H1 (cell line): ENCODE measurements around the gene ACER3. TPM values are rescaled to one million over a fixed set of nuclear protein-coding genes. Genes with fewer than 3 reads are reported as not detected.

Source experiments
- CTCF ChIA-PET: fragments of 300-600 bp; sonication (Branson Sonifier 250); formaldehyde crosslinking; loops from one replicate; lab custom pipeline; 2021; ENCODE audit not compliant: partially characterized antibody; lab: Charles Lee
- POLR2A ChIA-PET: fragments of 300-600 bp; sonication (Branson Sonifier 250); formaldehyde crosslinking; loops from one replicate; lab custom pipeline; 2021; ENCODE audit warnings: inconsistent platforms; ENCODE audit not compliant: partially characterized antibody; lab: Charles Lee
- DNase-seq, 2 experiments: peaks; one replicate each; pipeline versions ENCODE4 v3.0.0 to v3.0.0-alpha.2; 2010 to 2022; ENCODE audit warnings: low spot score in 2 of 2, low read depth in 1 of 2, mixed read lengths in 1 of 2
- FAIRE-seq: peaks from 2 replicates; lab custom pipeline; 2011; peaks lifted over from hg19 to GRCh38; lab: Jason Lieb, UNC
- H2AFZ ChIP-seq: 2 replicates; pipeline ENCODE4 v1.8.1; 2012; ENCODE audit warnings: low read length, inconsistent platforms
- H2AK5ac ChIP-seq: 2 replicates; pipeline ENCODE4 v1.6.1; 2013; ENCODE audit warnings: low read depth, low read length
- H2BK120ac ChIP-seq: replicated peaks from 2 replicates; pipeline ENCODE3; 2013; ENCODE audit warnings: low read depth, low read length, inconsistent platforms
- H2BK12ac ChIP-seq: 2 replicates; pipeline ENCODE4 v1.6.1; 2013; ENCODE audit warnings: low read depth, low read length
- H2BK15ac ChIP-seq: 2 replicates; pipeline ENCODE4 v1.6.1; 2013; ENCODE audit warnings: low read length
- H2BK20ac ChIP-seq: 2 replicates; pipeline ENCODE4 v1.6.1; 2013; ENCODE audit warnings: low read length
- H2BK5ac ChIP-seq: 2 replicates; pipeline ENCODE4 v1.6.1; 2013; ENCODE audit warnings: low read depth, low read length
- H3K14ac ChIP-seq: 2 replicates; pipeline ENCODE4 v1.6.1; 2013; ENCODE audit warnings: inconsistent platforms; ENCODE audit not compliant: insufficient read length
- H3K18ac ChIP-seq: 2 replicates; pipeline ENCODE4 v1.6.1; 2013; ENCODE audit warnings: low read length; ENCODE audit errors: extremely low read depth
- H3K23ac ChIP-seq: 2 replicates; pipeline ENCODE4 v1.6.1; 2013; ENCODE audit warnings: inconsistent platforms; ENCODE audit not compliant: insufficient read length
- H3K23me2 ChIP-seq: 2 replicates; pipeline ENCODE4 v1.6.1; 2013; ENCODE audit warnings: low read depth, low read length
- H3K27ac ChIP-seq: 2 replicates; pipeline ENCODE4 v1.6.1; 2011; ENCODE audit warnings: low read depth, low read length, inconsistent platforms
- H3K27me3 ChIP-seq, 4 experiments: replicated peaks in 1 of 4; 1 replicate in 1 of 4; 2 replicates in 3 of 4; pipeline versions ENCODE4 v1.6.1 to v1.8.1; 2011 to 2013; ENCODE audit warnings: low read length in 3 of 4, mild to moderate bottlenecking in 3 of 4, inconsistent platforms in 2 of 4, mixed read lengths in 2 of 4, moderate library complexity in 1 of 4; ENCODE audit not compliant: control insufficient read depth in 3 of 4, insufficient read depth in 3 of 4; ENCODE audit errors: extremely low read depth in 1 of 4
- H3K36me3 ChIP-seq, 4 experiments: 2 replicates each; pipeline versions ENCODE4 v1.6.1 to v1.8.1; 2011 to 2013; ENCODE audit warnings: mild to moderate bottlenecking in 4 of 4, low read length in 3 of 4, moderate library complexity in 2 of 4, control low read depth in 1 of 4, inconsistent platforms in 1 of 4; ENCODE audit not compliant: insufficient read depth in 4 of 4, control insufficient read depth in 2 of 4
- H3K4ac ChIP-seq: replicated peaks from 2 replicates; pipeline ENCODE3; 2013; ENCODE audit warnings: low read length, low read depth, mixed read lengths, inconsistent platforms; ENCODE audit not compliant: insufficient read length
- H3K4me1 ChIP-seq, 4 experiments: replicated peaks in 1 of 4; 1 replicate in 1 of 4; 2 replicates in 3 of 4; pipeline versions ENCODE4 v1.6.1 to v1.8.1; 2011 to 2013; ENCODE audit warnings: low read length in 3 of 4, inconsistent platforms in 2 of 4, mixed read lengths in 1 of 4; ENCODE audit not compliant: insufficient read depth in 4 of 4, control insufficient read depth in 3 of 4
- H3K4me2 ChIP-seq, 2 experiments: 2 replicates each; pipeline versions ENCODE4 v1.6.1 to v1.8.1; 2011 to 2013; ENCODE audit warnings: low read depth in 2 of 2, low read length in 2 of 2, control low read depth in 1 of 2, inconsistent platforms in 1 of 2, mild to moderate bottlenecking in 1 of 2; ENCODE audit not compliant: insufficient read depth in 1 of 2
- H3K4me3 ChIP-seq, 4 experiments: fragments of 200-600, 300-600 bp in 1 of 4; sonication (generic), shearing (Covaris generic), sonication (Bioruptor Twin) in 1 of 4; 2 replicates each; pipeline versions ENCODE4 v1.5.1 to v1.8.1; 2011 to 2016; ENCODE audit warnings: low read length in 4 of 4, low read depth in 3 of 4, control low read depth in 2 of 4, inconsistent platforms in 2 of 4, mild to moderate bottlenecking in 2 of 4, mixed read lengths in 1 of 4, moderate library complexity in 1 of 4; ENCODE audit not compliant: insufficient read depth in 2 of 4; ENCODE audit errors: extremely low read depth in 1 of 4
- H3K56ac ChIP-seq: replicated peaks from 2 replicates; pipeline ENCODE3; 2013; ENCODE audit warnings: low read depth, mild to moderate bottlenecking, mixed read lengths, low read length, inconsistent platforms; ENCODE audit not compliant: insufficient read length
- H3K79me1 ChIP-seq: 2 replicates; pipeline ENCODE4 v1.6.1; 2013; ENCODE audit warnings: low read depth, low read length, control low read depth
- H3K79me2 ChIP-seq, 2 experiments: 2 replicates each; pipeline versions ENCODE4 v1.6.1 to v1.8.1; 2012 to 2013; ENCODE audit warnings: low read length in 2 of 2, mild to moderate bottlenecking in 2 of 2, inconsistent platforms in 1 of 2; ENCODE audit not compliant: insufficient read depth in 2 of 2, control insufficient read depth in 1 of 2
- H3K9ac ChIP-seq, 4 experiments: replicated peaks in 1 of 4; 1 replicate in 1 of 4; 2 replicates in 3 of 4; pipeline versions ENCODE4 v1.6.1 to v1.8.1; 2011 to 2013; ENCODE audit warnings: low read depth in 3 of 4, low read length in 3 of 4, control low read depth in 2 of 4, mild to moderate bottlenecking in 2 of 4, moderate library complexity in 2 of 4, inconsistent platforms in 1 of 4; ENCODE audit errors: extremely low read depth in 1 of 4
- H3K9me3 ChIP-seq, 2 experiments: 2 replicates each; pipeline versions ENCODE4 v1.6.1 to v1.8.1; 2012 to 2013; ENCODE audit warnings: mild to moderate bottlenecking in 2 of 2, moderate library complexity in 2 of 2, control low read depth in 1 of 2, inconsistent platforms in 1 of 2, low read depth in 1 of 2, low read length in 1 of 2, mixed read lengths in 1 of 2; ENCODE audit not compliant: insufficient read depth in 2 of 2
- H4K20me1 ChIP-seq, 2 experiments: replicated peaks in 1 of 2; 2 replicates each; pipeline versions ENCODE3 to v1.8.1; 2011 to 2013; ENCODE audit warnings: inconsistent platforms in 2 of 2, low read length in 2 of 2, mild to moderate bottlenecking in 1 of 2; ENCODE audit not compliant: insufficient read depth in 2 of 2, control insufficient read depth in 1 of 2
- H4K5ac ChIP-seq: 2 replicates; pipeline ENCODE4 v1.6.1; 2013; ENCODE audit warnings: low read length, low read depth, mixed read lengths, inconsistent platforms; ENCODE audit not compliant: insufficient read length
- H4K8ac ChIP-seq: 2 replicates; pipeline ENCODE4 v1.8.0; 2013; ENCODE audit warnings: mild to moderate bottlenecking, moderate library complexity, low read length, inconsistent platforms; ENCODE audit not compliant: insufficient read depth; ENCODE audit errors: extremely low read depth
- H4K91ac ChIP-seq: replicated peaks from 2 replicates; pipeline ENCODE3; 2013; ENCODE audit warnings: low read length, mixed read lengths, inconsistent platforms; ENCODE audit not compliant: insufficient read length
- CBX8 ChIP-seq: fragments of 300-800, 300-1000 bp; sonication (generic); IDR thresholded peaks from 2 replicates; pipeline ENCODE4 v1.7.1; 2016; ENCODE audit warnings: low read depth, low read length, borderline replicate concordance
- EZH2 ChIP-seq: fragments of 200-600 bp; sonication (generic); IDR thresholded peaks from 2 replicates; pipeline ENCODE4 v1.7.1; 2012; ENCODE audit warnings: low read depth, mild to moderate bottlenecking, moderate library complexity, low read length, inconsistent platforms; ENCODE audit not compliant: severe bottlenecking
- JUND ChIP-seq: IDR thresholded peaks from 2 replicates; pipeline ENCODE4 v1.6.1; 2011; ENCODE audit warnings: mild to moderate bottlenecking, improper control_type of control experiment, low read length
- RNF2 ChIP-seq: fragments of 200-900, 300-1000 bp; sonication (generic); IDR thresholded peaks from 2 replicates; pipeline ENCODE4 v1.7.1; 2016; ENCODE audit warnings: borderline replicate concordance, low read depth, mild to moderate bottlenecking, antibody characterized with exemption, low read length; ENCODE audit not compliant: poor library complexity, severe bottlenecking; ENCODE audit errors: missing control alignments
- SIN3A ChIP-seq, 2 experiments: IDR thresholded peaks in 1 of 2; conservative IDR thresholded peaks in 1 of 2; 2 replicates each; pipeline ENCODE4 v1.6.1; 2011 to 2012; ENCODE audit warnings: low read length in 2 of 2, improper control_type of control experiment in 1 of 2, low read depth in 1 of 2, mild to moderate bottlenecking in 1 of 2
- SP1 ChIP-seq: IDR thresholded peaks from 2 replicates; pipeline ENCODE4 v1.6.1; 2011; ENCODE audit warnings: low read depth, low read length
- SUZ12 ChIP-seq: fragments of 200-600 bp; sonication (generic); IDR thresholded peaks from 2 replicates; pipeline ENCODE4 v1.6.1; 2012; ENCODE audit warnings: mild to moderate bottlenecking, inconsistent platforms, low read length, moderate library complexity, mixed read lengths
- TCF12 ChIP-seq: IDR thresholded peaks from 2 replicates; pipeline ENCODE4 v1.6.1; 2011; ENCODE audit warnings: low read depth, mild to moderate bottlenecking, low read length
- TEAD4 ChIP-seq: IDR thresholded peaks from 2 replicates; pipeline ENCODE4 v1.6.1; 2012; ENCODE audit warnings: low read depth, low read length, inconsistent platforms, mixed read lengths
- polyA plus RNA-seq, 7 experiments: library from polyadenylated mRNA; depleted of rRNA in 3 of 7; stranded (reverse) in 5 of 7; unstranded in 2 of 7; fragments of >200 nt in 5 of 7; fragments of 200-250 nt in 2 of 7; gene quantifications; 1 replicate in 5 of 7; 2 replicates in 1 of 7; 4 replicates in 1 of 7; pipeline versions ENCODE4 v1.2.1 to v1.2.3, GENCODE V29; 2011 to 2013; ENCODE audit warnings: missing spikeins in 2 of 7, mixed read lengths in 2 of 7
- total RNA-seq: library from RNA; stranded (reverse); fragmentation: NEBNext Ultra II Directional; extraction: Animal tissue kit (Norgen Biotek cat#: 25700); gene quantifications from 2 replicates; pipeline ENCODE4 v1.2.1, GENCODE V29; 2021
- TF ChIP-seq, protein P1 (sequence below), 3 experiments: IDR thresholded peaks; 1 replicate in 2 of 3; 2 replicates in 1 of 3; pipeline versions ENCODE4 v1.5.1 to v1.6.1; 2011; ENCODE audit warnings: low read length in 3 of 3, mild to moderate bottlenecking in 3 of 3, inconsistent platforms in 2 of 3, low read depth in 1 of 3, moderate library complexity in 1 of 3; ENCODE audit not compliant: insufficient read depth in 1 of 3; ENCODE audit errors: control extremely low read depth in 1 of 3

The ACER3 gene
- total and polyA plus RNA-seq, 2 of the 8 experiments (the other 6 are each of a cell fraction or from before 2014, with no cell fraction given): 5.7 to 16.2 TPM

DNA sequence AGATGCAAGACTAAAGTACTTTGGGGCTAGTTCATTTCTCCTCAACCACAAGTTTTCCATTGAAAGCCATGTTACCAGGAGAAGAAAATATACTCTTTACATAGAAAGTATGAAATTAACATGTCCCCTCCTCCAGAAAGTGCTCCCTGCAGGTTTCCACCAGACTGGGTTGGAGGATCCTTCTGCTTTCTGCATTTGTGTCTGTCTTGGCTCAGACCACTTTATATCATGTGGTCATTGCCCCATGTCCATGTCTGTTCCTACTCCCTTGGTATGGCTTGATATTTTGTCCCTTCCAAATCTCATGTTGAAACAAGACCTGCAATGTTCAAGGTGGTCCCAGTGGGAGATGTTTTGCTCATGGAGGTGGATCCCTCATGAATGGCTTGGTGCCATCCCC is 28.4 kb upstream of the ACER3 start:
- Histone ChIP-seq H2BK120ac (no peak overlapping the region), H3K23me2 (no peaks in the 10 kb centered on the region), H2BK12ac (no peak overlapping the region), H3K23ac (no peak overlapping the region), H3K4me2 (no peak overlapping the region), H2AFZ (no peak overlapping the region), H3K9ac (no peak overlapping the region), H3K4me1 (no peaks in the 10 kb centered on the region), H2BK20ac (no peak overlapping the region), H2BK15ac (no peak overlapping the region), H3K4ac (no peak overlapping the region), H4K8ac (no peak overlapping the region), H3K9me3 (no peaks in the 10 kb centered on the region), H3K79me1 (no peaks in the 10 kb centered on the region), H3K4me3 (no peak overlapping the region), H4K91ac (no peak overlapping the region), H3K18ac (no peak overlapping the region), H2BK5ac (no peak overlapping the region), H3K79me2 (no peaks in the 10 kb centered on the region), H3K27ac (no peak overlapping the region), H4K20me1 (no peaks in the 10 kb centered on the region), H3K36me3 (no peaks in the 10 kb centered on the region), H4K5ac (no peak overlapping the region), H3K14ac (no peak overlapping the region), H2AK5ac (no peak overlapping the region), H3K27me3 (no peaks in the 10 kb centered on the region), H3K56ac (no peak overlapping the region)
- TF ChIP-seq SP1: no peak
- TF ChIP-seq RNF2: no peak
- TF ChIP-seq SUZ12: no peak
- TF ChIP-seq JUND: no peak
- TF ChIP-seq, protein P1, sequence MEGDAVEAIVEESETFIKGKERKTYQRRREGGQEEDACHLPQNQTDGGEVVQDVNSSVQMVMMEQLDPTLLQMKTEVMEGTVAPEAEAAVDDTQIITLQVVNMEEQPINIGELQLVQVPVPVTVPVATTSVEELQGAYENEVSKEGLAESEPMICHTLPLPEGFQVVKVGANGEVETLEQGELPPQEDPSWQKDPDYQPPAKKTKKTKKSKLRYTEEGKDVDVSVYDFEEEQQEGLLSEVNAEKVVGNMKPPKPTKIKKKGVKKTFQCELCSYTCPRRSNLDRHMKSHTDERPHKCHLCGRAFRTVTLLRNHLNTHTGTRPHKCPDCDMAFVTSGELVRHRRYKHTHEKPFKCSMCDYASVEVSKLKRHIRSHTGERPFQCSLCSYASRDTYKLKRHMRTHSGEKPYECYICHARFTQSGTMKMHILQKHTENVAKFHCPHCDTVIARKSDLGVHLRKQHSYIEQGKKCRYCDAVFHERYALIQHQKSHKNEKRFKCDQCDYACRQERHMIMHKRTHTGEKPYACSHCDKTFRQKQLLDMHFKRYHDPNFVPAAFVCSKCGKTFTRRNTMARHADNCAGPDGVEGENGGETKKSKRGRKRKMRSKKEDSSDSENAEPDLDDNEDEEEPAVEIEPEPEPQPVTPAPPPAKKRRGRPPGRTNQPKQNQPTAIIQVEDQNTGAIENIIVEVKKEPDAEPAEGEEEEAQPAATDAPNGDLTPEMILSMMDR (IDR thresholded peaks at IDR 0.05; ENCODE audit: control extremely low read depth in 1 of 3, insufficient read depth in 1 of 3, low read depth in 1 of 3, low read length in 3 of 3): no peak
- no peak for TF ChIP-seq TEAD4
- TF ChIP-seq CBX8: no peak
- TF ChIP-seq EZH2: no peak
- no peak for TF ChIP-seq SIN3A (conservative IDR thresholded peaks at IDR 0.05 in 1 of 2, IDR thresholded peaks at IDR 0.05 in 1 of 2; ENCODE audit: low read depth in 1 of 2, low read length in 2 of 2)
- TF ChIP-seq TCF12: no peak
- FAIRE-seq (no peak), DNase-seq (no peak)
- ChIA-PET POLR2A (no interaction called here), CTCF (no interaction called here)
